Neural progenitor cell (in vitro differentiated cells): ENCODE data around the gene PSMC3IP.

Experiments used
- CTCF ChIP-seq: fragments of 200-600 bp; sonication (generic); IDR thresholded peaks from 2 replicates; pipeline ENCODE4 v1.5.1; 2017; ENCODE audit warnings: antibody characterized with exemption, mild to moderate bottlenecking
- EZH2phosphoT487 ChIP-seq: fragments of 200-600 bp; sonication (generic); IDR thresholded peaks from 2 replicates; pipeline ENCODE4 v1.6.1; 2017; ENCODE audit warnings: antibody characterized with exemption

GRCh38 chr17:42563950-42564349 is 13.6 kb downstream of the PSMC3IP start:
- no peak for TF ChIP-seq CTCF
- no peak for TF ChIP-seq EZH2phosphoT487
